Measurements from ENCODE around the gene AOAH.

The AOAH gene

GRCh38 chr7:36692456-36692855, 31.8 kb downstream of the AOAH start:
- DNase-seq (ENCODE audit: low read depth in 2 of 2) = no peak

DNA sequence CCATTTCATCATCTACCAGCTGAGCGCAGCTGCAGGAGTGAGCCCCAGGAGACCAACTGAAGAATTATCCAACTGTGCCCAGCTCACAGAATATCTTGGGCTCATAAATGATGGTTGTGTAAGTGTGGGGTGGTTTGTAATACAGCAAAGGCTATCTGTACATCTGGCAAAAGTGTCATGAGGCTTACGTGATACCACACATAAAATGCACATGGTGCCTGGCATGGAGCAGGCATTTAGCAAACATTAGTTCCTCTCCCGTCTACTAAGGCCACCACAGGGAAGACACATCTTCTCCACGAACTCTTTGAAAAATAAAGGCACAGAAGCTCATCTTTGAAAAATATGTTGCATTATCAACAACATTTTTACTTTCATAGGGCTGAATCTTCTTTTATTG, 32.3 kb downstream of the AOAH start:
- DNase-seq (ENCODE audit: low read depth in 2 of 2) = no peak

GRCh38 chr7:36690514-36691187, 33.6 kb downstream of the AOAH start:
- no peak for DNase-seq (ENCODE audit: low read depth in 2 of 2)

- no peak for DNase-seq (ENCODE audit: low read depth in 2 of 2)
Measured at GRCh38 chr7:36690041-36690440, 34.3 kb downstream of the AOAH start.

DNA sequence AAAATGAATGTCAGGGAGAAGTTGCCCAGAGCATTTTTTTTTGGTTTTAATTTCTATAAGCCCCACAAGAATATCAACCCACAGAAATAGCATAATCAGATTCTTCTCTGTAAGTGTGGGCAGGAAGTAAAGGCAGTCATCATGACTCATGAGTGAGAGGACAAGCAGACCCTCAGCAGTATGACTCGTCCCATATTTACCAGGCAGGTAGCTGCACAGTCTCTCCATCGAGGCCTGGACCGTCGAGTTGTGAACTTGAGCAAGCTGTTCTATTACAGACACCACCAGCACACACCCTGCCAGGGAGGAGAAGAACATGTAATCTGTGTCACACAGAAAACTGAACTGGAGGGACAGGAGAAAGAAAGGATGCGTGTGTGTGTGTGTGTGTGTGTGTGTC, 37.8 kb downstream of the AOAH start:
- peak; percentile 44 to 48 for DNase-seq (ENCODE audit: low read depth in 2 of 2)

- no peak for DNase-seq (ENCODE audit: low read depth in 2 of 2)
Measured at GRCh38 chr7:36684954-36685353, 39.3 kb downstream of the AOAH start.

- DNase-seq (ENCODE audit: low read depth in 2 of 2) = no peak
Measured at GRCh38 chr7:36683695-36684357, 40.5 kb downstream of the AOAH start.

- no peak for DNase-seq (ENCODE audit: low read depth in 2 of 2)
Measured at GRCh38 chr7:36683111-36683510, 41.2 kb downstream of the AOAH start.

- no peak for DNase-seq (ENCODE audit: low read depth in 2 of 2)
Measured at GRCh38 chr7:36682102-36682501, 42.2 kb downstream of the AOAH start.

DNA sequence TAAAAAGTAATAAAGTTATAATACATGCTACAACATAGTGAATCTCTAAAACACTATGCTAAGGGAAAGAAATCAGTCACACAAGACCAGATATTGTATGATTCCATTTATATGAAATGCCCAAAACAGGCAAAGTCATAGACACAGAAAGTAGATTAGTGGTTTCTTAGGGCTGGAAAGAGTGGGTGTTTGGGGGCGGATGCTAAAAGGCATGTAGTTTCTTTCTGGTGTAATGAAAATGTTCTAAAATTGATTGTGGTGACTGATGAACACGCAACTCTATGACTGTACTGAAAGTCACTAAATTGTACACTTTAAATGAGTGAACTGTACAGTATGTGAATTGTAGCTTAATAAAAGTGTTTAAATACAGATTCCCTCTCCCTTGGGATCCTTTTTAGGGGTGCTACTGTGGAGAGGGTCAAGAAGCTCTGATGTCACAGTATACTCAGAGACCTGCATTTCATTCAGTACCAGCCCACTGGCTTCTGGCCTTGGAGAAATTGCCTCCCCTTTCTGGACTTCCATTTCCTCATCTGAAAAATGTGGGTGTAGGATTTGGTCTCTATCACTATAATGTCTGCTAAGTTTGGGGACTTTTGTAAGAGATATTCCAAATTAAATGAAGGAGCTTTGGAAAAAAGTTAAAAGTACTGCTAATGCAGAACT, 46.4 kb downstream of the AOAH start:
- DNase-seq (ENCODE audit: low read depth in 2 of 2) = peak; percentile 50 to 68

GRCh38 chr7:36673703-36674102, 50.6 kb downstream of the AOAH start:
- DNase-seq (ENCODE audit: low read depth in 2 of 2) = no peak

- no peak for DNase-seq (ENCODE audit: low read depth in 2 of 2)
Measured at GRCh38 chr7:36671432-36671829, 52.9 kb downstream of the AOAH start.

DNA sequence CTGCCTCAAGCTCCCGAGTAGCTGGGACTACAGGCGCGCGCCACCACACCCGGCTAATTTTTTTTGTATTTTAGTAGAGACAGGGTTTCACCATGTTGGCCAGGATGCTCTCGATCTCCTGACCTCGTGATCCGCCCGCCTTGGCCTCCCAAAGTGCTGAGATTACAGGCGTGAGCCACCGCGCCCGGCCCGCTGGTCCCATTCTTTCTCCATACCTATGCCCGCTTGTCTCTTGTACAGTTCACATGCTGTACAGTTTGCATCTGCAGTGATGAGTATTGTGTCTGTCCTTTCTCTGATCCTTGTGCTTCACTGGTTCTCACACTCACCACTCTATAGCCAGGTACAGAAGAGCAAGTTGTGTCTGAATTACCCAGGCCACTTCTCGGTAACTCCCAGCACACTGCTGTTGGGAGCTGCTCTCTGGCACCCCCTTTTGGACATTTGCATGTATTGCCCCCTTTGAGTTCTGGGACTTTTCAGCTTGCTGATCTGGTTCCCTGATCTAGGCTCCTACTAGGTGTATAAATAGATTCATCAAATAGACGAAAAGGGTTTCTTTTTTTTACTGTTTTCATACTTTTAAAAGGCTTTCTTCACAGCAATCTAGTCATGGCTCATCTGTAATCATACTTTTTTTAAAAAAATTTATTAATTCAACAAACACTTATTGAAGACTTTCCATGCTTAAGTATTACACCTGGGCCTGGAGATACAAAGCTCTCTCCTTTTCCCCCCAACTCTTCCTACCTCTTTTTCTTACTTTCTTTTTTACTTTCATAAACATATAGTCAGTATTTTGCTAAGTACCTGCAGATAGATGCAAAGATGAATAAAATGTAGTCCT, 53.5 kb downstream of the AOAH start:
- DNase-seq (ENCODE audit: low read depth in 2 of 2) = peak; percentile 45 to 60

DNA sequence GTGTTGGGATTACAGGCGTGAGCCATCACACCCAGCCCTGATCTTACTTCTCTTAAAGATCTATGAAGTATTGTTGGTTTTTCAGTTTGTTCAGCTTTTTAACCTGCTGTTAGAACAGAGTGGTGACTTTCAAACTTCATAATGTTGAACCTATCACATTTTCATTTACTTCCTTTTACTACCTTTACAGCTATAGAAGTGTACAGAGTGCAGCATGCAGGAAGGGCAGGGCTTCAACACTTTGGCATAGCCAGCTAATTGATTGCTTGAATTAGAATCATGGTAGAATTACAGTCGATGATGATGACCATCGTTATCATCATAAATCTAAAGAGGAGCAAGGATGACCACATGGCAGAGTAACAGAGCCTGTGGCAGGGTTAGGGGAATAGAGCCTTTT, 55.5 kb downstream of the AOAH start:
- no peak for DNase-seq (ENCODE audit: low read depth in 2 of 2)

GRCh38 chr7:36668080-36668479, 56.2 kb downstream of the AOAH start:
- no peak for DNase-seq (ENCODE audit: low read depth in 2 of 2)

DNA sequence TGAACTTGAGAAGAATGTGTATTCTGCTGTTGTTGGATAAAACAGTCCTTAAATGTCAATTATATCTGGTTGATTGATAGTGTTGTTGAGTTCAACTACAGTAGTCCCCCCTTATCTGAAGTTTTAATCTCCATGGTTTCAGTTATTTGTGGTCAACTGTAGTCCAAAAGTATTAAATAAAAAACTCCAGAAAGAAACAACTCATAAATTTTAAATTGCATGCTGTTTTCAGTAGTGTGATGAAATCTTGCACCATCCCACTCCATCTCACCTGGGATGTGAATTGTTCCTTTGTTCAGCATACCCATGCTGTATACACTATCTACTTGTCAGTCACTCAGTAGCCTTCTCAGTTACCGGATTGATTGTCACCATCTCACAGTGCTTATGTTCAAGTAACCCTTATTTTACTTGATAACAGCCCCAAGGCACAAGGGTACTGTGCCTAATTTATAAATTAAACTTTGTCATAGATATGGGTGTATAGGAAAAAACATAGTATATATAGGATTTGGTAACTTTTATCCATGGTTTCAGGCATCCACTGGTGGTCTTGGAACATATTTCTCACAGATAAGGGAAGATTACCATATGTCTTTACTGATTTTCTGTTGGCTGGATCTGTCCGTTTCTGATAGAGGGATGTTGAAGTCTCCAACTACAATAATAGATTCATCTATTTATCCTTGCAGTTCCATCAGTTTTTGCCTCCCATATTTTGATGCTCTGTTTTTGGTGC, 57.1 kb downstream of the AOAH start:
- DNase-seq (ENCODE audit: low read depth in 2 of 2) = no peak

DNA sequence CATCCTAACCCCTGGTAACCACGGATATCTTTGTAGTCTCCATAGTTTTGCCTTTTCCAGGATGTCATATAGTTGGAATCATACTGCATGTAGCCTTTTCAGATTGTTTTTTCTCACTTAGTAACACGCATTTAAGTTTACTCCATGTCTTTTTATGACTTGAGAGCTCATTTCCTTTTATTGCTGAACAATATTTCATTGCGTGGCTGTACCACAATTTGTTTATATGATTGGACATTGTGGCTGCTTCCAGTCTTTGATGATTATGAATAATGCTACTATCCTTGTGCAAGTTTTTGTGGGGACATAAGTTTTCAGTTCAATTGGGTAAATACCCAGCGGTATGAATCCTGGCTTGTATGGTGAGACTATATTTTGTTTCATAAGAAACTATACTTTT, 60.8 kb downstream of the AOAH start:
- DNase-seq (ENCODE audit: low read depth in 2 of 2) = no peak

DNA sequence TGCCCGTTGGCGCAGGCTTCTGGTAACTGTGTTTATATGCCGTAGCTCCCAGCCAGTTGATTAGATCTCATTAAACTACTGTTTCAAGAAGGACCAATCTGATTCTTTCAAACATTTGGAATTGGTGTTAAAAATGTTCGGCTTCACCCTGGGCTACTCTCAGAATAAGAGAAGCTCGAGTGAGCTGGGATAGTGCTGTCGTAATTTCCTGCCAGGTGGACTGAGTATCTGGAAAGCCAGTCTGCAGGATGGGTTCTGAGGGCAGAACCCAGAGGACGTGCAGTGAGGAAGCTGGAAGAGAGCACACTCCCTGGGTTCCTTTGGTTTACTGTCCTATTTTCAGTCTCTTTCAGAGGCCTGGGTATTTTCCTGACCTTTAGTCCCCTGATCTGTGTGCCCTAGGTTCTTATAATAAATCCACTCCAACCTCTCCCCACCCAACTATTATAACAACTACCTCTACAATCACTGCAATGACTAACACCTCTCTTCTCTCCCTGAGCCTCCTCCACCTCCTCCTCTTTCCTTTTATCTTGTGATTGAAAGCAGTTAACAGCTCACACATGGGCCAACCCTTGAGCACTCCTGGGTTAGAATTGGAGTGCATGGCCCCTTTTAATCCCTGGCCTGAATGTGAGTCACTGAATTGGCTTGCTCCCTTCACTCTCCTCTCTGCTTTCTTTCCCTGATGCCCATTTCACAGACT, 63.0 kb downstream of the AOAH start:
- DNase-seq (ENCODE audit: low read depth in 2 of 2) = no peak

DNA sequence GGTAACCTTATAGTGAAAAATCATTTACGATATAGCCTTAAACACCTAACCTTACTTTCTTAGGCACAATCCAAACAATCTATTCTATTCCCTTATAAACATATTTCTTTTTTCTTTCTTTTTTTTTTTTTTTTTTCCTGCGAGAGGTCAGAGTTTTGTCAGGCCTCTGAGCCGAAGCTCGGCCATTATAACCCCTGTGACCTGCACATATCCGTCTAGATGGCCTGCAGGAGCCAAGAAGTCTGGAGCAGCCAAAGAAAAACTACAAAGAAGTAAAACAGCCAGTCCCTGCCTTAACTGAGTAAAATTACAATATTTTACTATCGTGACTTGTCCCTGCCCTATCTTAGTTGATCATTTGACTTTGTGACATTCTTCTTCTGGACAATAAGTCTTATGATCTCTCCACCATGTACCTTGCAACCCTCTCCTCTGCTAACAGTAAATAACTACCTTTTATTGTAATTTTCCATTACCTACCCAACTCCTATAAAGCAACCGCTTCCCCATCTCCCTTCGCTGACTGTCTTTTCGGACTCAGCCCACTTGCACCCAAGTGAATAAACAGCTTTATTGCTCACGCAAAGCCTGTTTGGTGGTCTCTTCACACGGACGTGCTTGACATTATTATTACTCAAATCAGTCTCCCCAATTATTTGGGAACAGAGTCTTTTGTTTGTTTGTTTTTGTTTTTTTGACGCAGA, 64.5 kb downstream of the AOAH start:
- no peak for DNase-seq (ENCODE audit: low read depth in 2 of 2)

- DNase-seq (ENCODE audit: low read depth in 2 of 2) = no peak
Measured at GRCh38 chr7:36659172-36659516, 65.2 kb downstream of the AOAH start.

All from stimulated activated CD4-positive, alpha-beta T cell treated with anti-CD3 and anti-CD28 coated beads, Interleukin-12 subunit alpha, Interleukin-12 subunit beta, amount 100 ng/mL, for 24 hours (primary cell).